K562 (cell line): ENCODE results near the gene ZNF500. TPM values are rescaled to one million over a fixed set of nuclear protein-coding genes. Genes with fewer than 3 reads are reported as not detected.

ENCODE experiments used
- ATAC-seq: fragments of 200-7000 bp; cut with Tn5 transposase; 3 replicates; pipeline ENCODE4 v1.9.1; 2020; ENCODE audit warnings: moderate library complexity
- BruUV-seq: library from RNA; stranded (reverse); fragments of 400-500 nt; replicated peaks from 2 replicates; lab custom pipeline; 2021; lab: Mats Ljungman, UMichigan
- CTCF ChIA-PET: fragments of 300-600 bp; formaldehyde crosslinking; extraction: SDS; loops from one replicate; lab custom pipeline; 2021; ENCODE audit warnings: low intra/inter-chr PET ratio; lab: Yijun Ruan, JAX
- POLR2A ChIA-PET: fragments of 300-600, 350-650 bp; sonication (Branson Sonifier 250); formaldehyde crosslinking; extraction: SDS; loops from one replicate; lab custom pipeline; 2021; ENCODE audit warnings: antibody characterized with exemption, inconsistent platforms; lab: Yijun Ruan, JAX
- DNase-seq, 4 experiments: peaks; one replicate each; pipeline versions ENCODE4 v3.0.0 to v3.0.0-alpha.2; 2011 to 2018; ENCODE audit warnings: low spot score in 3 of 4, mixed read lengths in 3 of 4; ENCODE audit errors: extremely low read depth in 1 of 4
- FAIRE-seq: peaks from 2 replicates; lab custom pipeline; 2011; peaks lifted over from hg19 to GRCh38; lab: Jason Lieb, UNC
- H2AFZ ChIP-seq: 2 replicates; pipeline ENCODE4 v1.6.0; 2011; ENCODE audit warnings: low read depth, low read length, control low read depth, inconsistent platforms
- H3K27ac ChIP-seq: fragments of 200-600 bp; 3 replicates; pipeline ENCODE4 v1.8.0; 2011; ENCODE audit warnings: low read depth, mild to moderate bottlenecking, control low read depth, inconsistent platforms, low read length, moderate library complexity, mixed read lengths; ENCODE audit errors: extremely low read depth
- H3K27me3 ChIP-seq, 2 experiments: fragments of 300-600 bp in 1 of 2; 2 replicates in 1 of 2; 3 replicates in 1 of 2; pipeline versions ENCODE4 v1.6.0 to v1.8.0; 2011; ENCODE audit warnings: inconsistent platforms in 2 of 2, low read length in 2 of 2, mild to moderate bottlenecking in 1 of 2, mixed read lengths in 1 of 2, moderate library complexity in 1 of 2; ENCODE audit not compliant: control insufficient read depth in 2 of 2, insufficient read depth in 2 of 2
- H3K36me3 ChIP-seq: fragments of 300-600 bp; 3 replicates; pipeline ENCODE4 v1.8.0; 2011; ENCODE audit warnings: mild to moderate bottlenecking, low read length, inconsistent platforms; ENCODE audit not compliant: control insufficient read depth, insufficient read depth
- H3K4me1 ChIP-seq, 2 experiments: fragments of 200-600 bp in 1 of 2; replicated peaks in 1 of 2; 2 replicates in 1 of 2; 3 replicates in 1 of 2; pipeline versions ENCODE4 v1.5.1 to v1.8.0; 2011; ENCODE audit warnings: inconsistent platforms in 2 of 2, low read length in 2 of 2, mild to moderate bottlenecking in 1 of 2, mixed read lengths in 1 of 2, moderate library complexity in 1 of 2; ENCODE audit not compliant: control insufficient read depth in 2 of 2, insufficient read depth in 2 of 2
- H3K4me2 ChIP-seq: 2 replicates; pipeline ENCODE4 v1.6.1; 2011; ENCODE audit warnings: low read length, control low read depth, inconsistent platforms, mixed read lengths; ENCODE audit not compliant: insufficient read depth
- H3K4me3 ChIP-seq: fragments of 200-600 bp; sonication (generic), shearing (Covaris generic); 2 replicates; pipeline ENCODE4 v1.5.1; 2016; ENCODE audit warnings: control low read depth, inconsistent platforms
- H3K79me2 ChIP-seq: fragments of 200-600 bp; 3 replicates; pipeline ENCODE4 v1.8.0; 2011; ENCODE audit warnings: low read length, inconsistent platforms; ENCODE audit not compliant: control insufficient read depth, insufficient read depth
- H3K9ac ChIP-seq, 2 experiments: 2 replicates each; pipeline versions ENCODE4 v1.6.0 to v1.6.1; 2011; ENCODE audit warnings: low read depth in 2 of 2, low read length in 2 of 2, control low read depth in 1 of 2, inconsistent platforms in 1 of 2, mild to moderate bottlenecking in 1 of 2, mixed read lengths in 1 of 2; ENCODE audit not compliant: insufficient read depth in 1 of 2
- H3K9me1 ChIP-seq: one replicate; pipeline ENCODE4 v1.6.0; 2011; ENCODE audit warnings: inconsistent platforms, mild to moderate bottlenecking, low read length, moderate library complexity; ENCODE audit not compliant: control insufficient read depth, insufficient read depth
- H3K9me3 ChIP-seq: replicated peaks from 2 replicates; pipeline ENCODE4 v1.5.1; 2011; ENCODE audit warnings: low read depth, low read length, inconsistent platforms; ENCODE audit not compliant: control insufficient read depth, insufficient read depth
- H4K20me1 ChIP-seq: replicated peaks from 2 replicates; pipeline ENCODE4 v1.6.1; 2011; ENCODE audit warnings: low read length, inconsistent platforms, mixed read lengths; ENCODE audit not compliant: control insufficient read depth, insufficient read depth
- ARID1B ChIP-seq: fragments of 450-650 bp; IDR thresholded peaks from 2 replicates; pipeline ENCODE4 v1.6.1; 2016; ENCODE audit warnings: antibody characterized with exemption, mild to moderate bottlenecking, inconsistent platforms
- ELF4 ChIP-seq: fragments of 450-650 bp; formaldehyde crosslinking; IDR thresholded peaks from 2 replicates; pipeline ENCODE4 v1.4.0; 2022; ENCODE audit warnings: missing genetic modification characterization
- ETV5 ChIP-seq: sonication (generic); formaldehyde crosslinking; IDR thresholded peaks from 2 replicates; pipeline ENCODE4 v1.4.0; 2020; ENCODE audit warnings: low read depth, mild to moderate bottlenecking, missing genetic modification reagents
- HIVEP1 ChIP-seq: fragments of 250-450 bp; sonication (Bioruptor Pico); IDR thresholded peaks from 2 replicates; pipeline ENCODE4 v1.4.0; 2020; ENCODE audit warnings: mild to moderate bottlenecking
- JUN ChIP-seq, 2 experiments: sonication (generic) in 1 of 2; formaldehyde crosslinking in 1 of 2; IDR thresholded peaks; 2 replicates each; pipeline versions ENCODE4 v1.6.1 to v1.8.0; 2012 to 2022; ENCODE audit warnings: borderline replicate concordance in 2 of 2, mild to moderate bottlenecking in 2 of 2, improper control_type of control experiment in 1 of 2, low read depth in 1 of 2, low read length in 1 of 2, missing genetic modification reagents in 1 of 2
- NFRKB ChIP-seq: fragments of 450-650 bp; IDR thresholded peaks from 2 replicates; pipeline ENCODE4 v1.6.1; 2016; ENCODE audit warnings: low read depth
- U2AF2 ChIP-seq: fragments of 200-400 bp; formaldehyde crosslinking; optimal IDR thresholded peaks from 2 replicates; pipeline ENCODE3; 2017; ENCODE audit warnings: low read depth, mild to moderate bottlenecking, low read length
- ZNF217 ChIP-seq: sonication (generic); formaldehyde crosslinking; IDR thresholded peaks from 2 replicates; pipeline ENCODE4 v1.8.0; 2022; ENCODE audit warnings: mild to moderate bottlenecking, missing genetic modification reagents
- ZNF232 ChIP-seq: sonication (generic); formaldehyde crosslinking; IDR thresholded peaks from 2 replicates; pipeline ENCODE4 v1.8.0; 2022; ENCODE audit warnings: mild to moderate bottlenecking, missing genetic modification reagents
- ZNF24 ChIP-seq: fragments of 450-650 bp; IDR thresholded peaks from 2 replicates; pipeline ENCODE4 v1.6.1; 2016
- ZNF316 ChIP-seq: fragments of 450-650 bp; IDR thresholded peaks from 2 replicates; pipeline ENCODE4 v1.6.1; 2016
- WGBS: fragments of 100-300 bp; shearing (Covaris generic); methylation state at CpG from one replicate; pipeline ENCODE4 v1.1.6; 2016; ENCODE audit warnings: low coverage, mixed read lengths; ENCODE audit not compliant: insufficient coverage; ENCODE audit errors: missing lambda C conversion rate; 5-methylcytosine and 5-hydroxymethylcytosine counted together
- in situ Hi-C: fragments of 300-500 bp; cut with MboI; formaldehyde crosslinking; loops from 4 replicates; pipeline ENCODE4 v1.15.0; 2018; ENCODE audit warnings: inconsistent platforms, mixed read lengths
- intact Hi-C: fragments of 100-400 bp; cut with micrococcal nuclease; formaldehyde crosslinking; loops from 2 replicates; pipeline ENCODE4 v1.14.2; 2022
- polyA plus RNA-seq, 8 experiments: library from polyadenylated mRNA; depleted of rRNA in 4 of 8; stranded (reverse) in 5 of 8; unstranded in 3 of 8; fragments of >200 nt; fragmentation: Nextera tagmentation in 2 of 8; fragmentation: Illumina TruSeq in 1 of 8; extraction: Ambion mirVana in 2 of 8; extraction: Trizol in 1 of 8; gene quantifications; 2 replicates each; pipeline versions ENCODE4 v1.2.1 to v1.2.3, GENCODE V29; 2011 to 2014; ENCODE audit warnings: inconsistent platforms in 1 of 8, missing spikeins in 1 of 8
- total RNA-seq, 7 experiments: library from RNA; depleted of rRNA in 6 of 7; stranded (reverse); fragments of >200 nt in 6 of 7; fragmentation: Illumina TruSeq in 2 of 7; extraction: Trizol in 2 of 7; gene quantifications; 2 replicates each; pipeline versions ENCODE4 v1.2.1 to v1.2.3, GENCODE V29; 2011 to 2021; ENCODE audit warnings: low replicate concordance in 1 of 7
- TF ChIP-seq, protein P1 (sequence below): sonication (generic); IDR thresholded peaks from 2 replicates; pipeline ENCODE4 v1.6.1; 2016
- TF ChIP-seq, protein P2 (sequence below): fragments of 250-450 bp; sonication (Bioruptor Pico); IDR thresholded peaks from 2 replicates; pipeline ENCODE4 v1.9.0; 2021; ENCODE audit warnings: mild to moderate bottlenecking, inconsistent platforms
- TF ChIP-seq, protein P3 (sequence below), 2 experiments: fragments of 450-650 bp; IDR thresholded peaks; 2 replicates each; pipeline ENCODE4 v1.6.1; 2018; ENCODE audit warnings: mild to moderate bottlenecking in 2 of 2, low read depth in 1 of 2; ENCODE audit not compliant: partially characterized antibody in 2 of 2

The ZNF500 gene
- total and polyA plus RNA-seq, 9 of the 15 experiments (the other 6 are each of a cell fraction or from before 2014, with no cell fraction given): 0.80 to 20.8 (median 5.3) TPM

DNA sequence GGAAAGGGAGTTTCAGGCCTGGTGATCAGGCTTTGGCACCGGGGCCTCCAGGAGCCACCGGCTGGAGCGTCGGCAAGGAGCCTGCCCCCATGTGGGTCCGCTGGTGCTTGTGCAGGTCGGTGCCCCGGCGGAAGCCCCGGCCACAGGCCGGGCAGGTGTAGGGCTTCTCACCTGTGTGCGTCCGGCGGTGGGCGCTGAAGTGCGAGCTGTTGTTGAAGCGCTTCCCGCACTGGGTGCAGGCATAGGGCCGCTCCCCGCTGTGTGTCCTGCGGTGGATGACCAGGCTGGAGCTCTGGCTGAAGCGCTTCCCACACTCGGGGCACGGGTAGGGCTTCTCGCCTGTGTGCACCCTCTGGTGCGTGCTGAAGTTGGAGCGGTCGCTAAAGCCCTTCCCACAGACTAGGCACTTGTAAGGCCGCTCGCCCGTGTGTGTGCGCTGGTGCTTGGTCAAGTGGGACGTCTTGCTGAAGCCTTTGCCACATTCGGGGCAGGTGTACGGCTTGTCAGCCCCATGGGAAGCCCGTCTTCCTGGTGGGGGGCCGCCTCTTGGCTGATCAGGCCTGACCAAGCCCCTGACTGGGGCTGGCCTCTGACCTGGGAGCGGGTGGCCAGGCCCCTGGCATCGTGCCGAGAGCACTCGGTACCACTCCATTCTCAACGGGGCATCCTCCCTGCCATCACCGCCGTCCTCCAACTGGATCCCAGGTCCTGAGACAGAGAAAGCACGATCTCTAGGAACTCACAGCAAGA, 14.4 kb downstream of the ZNF500 start:
- H3K9me3 ChIP-seq: peaks cover 11% of the 10 kb centered on the region
- ATAC-seq (no peak), DNase-seq (no peak), FAIRE-seq (no peak)
- in situ Hi-C loops: no loop called here
- no peak overlapping the region for H3K9ac ChIP-seq
- no peak overlapping the region for H3K4me2 ChIP-seq
- no peaks in the 10 kb centered on the region for H4K20me1 ChIP-seq
- 97% methylated on average over 35 of the region's 44 CpGs for WGBS
- H3K4me1 ChIP-seq: peaks cover 0 to 12% of the 10 kb centered on the region in 2 experiments; a peak in 1 of 5 replicates
- H3K27me3 ChIP-seq: no peaks in the 10 kb centered on the region
- no peak overlapping the region for H3K4me3 ChIP-seq
- H3K27ac ChIP-seq: no peak overlapping the region
- H3K36me3 ChIP-seq: peaks cover 58% of the 10 kb centered on the region
- H3K79me2 ChIP-seq: no peaks in the 10 kb centered on the region; the same call in 2 of the 3 replicates
- no peaks in the 10 kb centered on the region for H3K9me1 ChIP-seq
- ChIA-PET CTCF (no interaction called here), POLR2A (no interaction called here)
- no peak overlapping the region for H2AFZ ChIP-seq
- intact Hi-C loops: no loop called here
- BruUV-seq: no TSS peak
- TF ChIP-seq ZNF316: no peak
- TF ChIP-seq, protein P1, sequence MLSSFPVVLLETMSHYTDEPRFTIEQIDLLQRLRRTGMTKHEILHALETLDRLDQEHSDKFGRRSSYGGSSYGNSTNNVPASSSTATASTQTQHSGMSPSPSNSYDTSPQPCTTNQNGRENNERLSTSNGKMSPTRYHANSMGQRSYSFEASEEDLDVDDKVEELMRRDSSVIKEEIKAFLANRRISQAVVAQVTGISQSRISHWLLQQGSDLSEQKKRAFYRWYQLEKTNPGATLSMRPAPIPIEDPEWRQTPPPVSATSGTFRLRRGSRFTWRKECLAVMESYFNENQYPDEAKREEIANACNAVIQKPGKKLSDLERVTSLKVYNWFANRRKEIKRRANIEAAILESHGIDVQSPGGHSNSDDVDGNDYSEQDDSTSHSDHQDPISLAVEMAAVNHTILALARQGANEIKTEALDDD: no peak
- TF ChIP-seq U2AF2: no peak
- TF ChIP-seq, protein P2, sequence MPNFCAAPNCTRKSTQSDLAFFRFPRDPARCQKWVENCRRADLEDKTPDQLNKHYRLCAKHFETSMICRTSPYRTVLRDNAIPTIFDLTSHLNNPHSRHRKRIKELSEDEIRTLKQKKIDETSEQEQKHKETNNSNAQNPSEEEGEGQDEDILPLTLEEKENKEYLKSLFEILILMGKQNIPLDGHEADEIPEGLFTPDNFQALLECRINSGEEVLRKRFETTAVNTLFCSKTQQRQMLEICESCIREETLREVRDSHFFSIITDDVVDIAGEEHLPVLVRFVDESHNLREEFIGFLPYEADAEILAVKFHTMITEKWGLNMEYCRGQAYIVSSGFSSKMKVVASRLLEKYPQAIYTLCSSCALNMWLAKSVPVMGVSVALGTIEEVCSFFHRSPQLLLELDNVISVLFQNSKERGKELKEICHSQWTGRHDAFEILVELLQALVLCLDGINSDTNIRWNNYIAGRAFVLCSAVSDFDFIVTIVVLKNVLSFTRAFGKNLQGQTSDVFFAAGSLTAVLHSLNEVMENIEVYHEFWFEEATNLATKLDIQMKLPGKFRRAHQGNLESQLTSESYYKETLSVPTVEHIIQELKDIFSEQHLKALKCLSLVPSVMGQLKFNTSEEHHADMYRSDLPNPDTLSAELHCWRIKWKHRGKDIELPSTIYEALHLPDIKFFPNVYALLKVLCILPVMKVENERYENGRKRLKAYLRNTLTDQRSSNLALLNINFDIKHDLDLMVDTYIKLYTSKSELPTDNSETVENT (CRISPR knock-in tag): no peak
- no peak for TF ChIP-seq ELF4 (CRISPR knock-in tag)
- TF ChIP-seq JUN (IDR thresholded peaks at IDR 0.05; ENCODE audit: borderline replicate concordance, low read depth, low read length): no peak
- TF ChIP-seq JUN (CRISPR knock-in tag; IDR thresholded peaks at IDR 0.05; ENCODE audit: borderline replicate concordance): no peak
- no peak for TF ChIP-seq ZNF24
- TF ChIP-seq ZNF232: no peak
- TF ChIP-seq NFRKB: no peak
- TF ChIP-seq, protein P3, sequence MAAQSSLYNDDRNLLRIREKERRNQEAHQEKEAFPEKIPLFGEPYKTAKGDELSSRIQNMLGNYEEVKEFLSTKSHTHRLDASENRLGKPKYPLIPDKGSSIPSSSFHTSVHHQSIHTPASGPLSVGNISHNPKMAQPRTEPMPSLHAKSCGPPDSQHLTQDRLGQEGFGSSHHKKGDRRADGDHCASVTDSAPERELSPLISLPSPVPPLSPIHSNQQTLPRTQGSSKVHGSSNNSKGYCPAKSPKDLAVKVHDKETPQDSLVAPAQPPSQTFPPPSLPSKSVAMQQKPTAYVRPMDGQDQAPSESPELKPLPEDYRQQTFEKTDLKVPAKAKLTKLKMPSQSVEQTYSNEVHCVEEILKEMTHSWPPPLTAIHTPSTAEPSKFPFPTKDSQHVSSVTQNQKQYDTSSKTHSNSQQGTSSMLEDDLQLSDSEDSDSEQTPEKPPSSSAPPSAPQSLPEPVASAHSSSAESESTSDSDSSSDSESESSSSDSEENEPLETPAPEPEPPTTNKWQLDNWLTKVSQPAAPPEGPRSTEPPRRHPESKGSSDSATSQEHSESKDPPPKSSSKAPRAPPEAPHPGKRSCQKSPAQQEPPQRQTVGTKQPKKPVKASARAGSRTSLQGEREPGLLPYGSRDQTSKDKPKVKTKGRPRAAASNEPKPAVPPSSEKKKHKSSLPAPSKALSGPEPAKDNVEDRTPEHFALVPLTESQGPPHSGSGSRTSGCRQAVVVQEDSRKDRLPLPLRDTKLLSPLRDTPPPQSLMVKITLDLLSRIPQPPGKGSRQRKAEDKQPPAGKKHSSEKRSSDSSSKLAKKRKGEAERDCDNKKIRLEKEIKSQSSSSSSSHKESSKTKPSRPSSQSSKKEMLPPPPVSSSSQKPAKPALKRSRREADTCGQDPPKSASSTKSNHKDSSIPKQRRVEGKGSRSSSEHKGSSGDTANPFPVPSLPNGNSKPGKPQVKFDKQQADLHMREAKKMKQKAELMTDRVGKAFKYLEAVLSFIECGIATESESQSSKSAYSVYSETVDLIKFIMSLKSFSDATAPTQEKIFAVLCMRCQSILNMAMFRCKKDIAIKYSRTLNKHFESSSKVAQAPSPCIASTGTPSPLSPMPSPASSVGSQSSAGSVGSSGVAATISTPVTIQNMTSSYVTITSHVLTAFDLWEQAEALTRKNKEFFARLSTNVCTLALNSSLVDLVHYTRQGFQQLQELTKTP (IDR thresholded peaks at IDR 0.05; ENCODE audit: low read depth in 1 of 2, partially characterized antibody in 2 of 2): no peak
- TF ChIP-seq HIVEP1: no peak
- no peak for TF ChIP-seq ZNF217 (CRISPR knock-in tag)
- TF ChIP-seq ARID1B: no peak
- no peak for TF ChIP-seq ETV5 (CRISPR knock-in tag)
